ENCODE results near the gene C20orf204.

The C20orf204 gene

GRCh38 chr20:64027981-64028685 is 7.8 kb upstream of the C20orf204 start:
- FAIRE-seq = no peak

GRCh38 chr20:64029293-64030117 is 6.5 kb upstream of the C20orf204 start:
- FAIRE-seq = no peak

- no peak for FAIRE-seq
Measured at GRCh38 chr20:64030371-64031134, 5.4 kb upstream of the C20orf204 start.

- no peak for FAIRE-seq
Measured at GRCh38 chr20:64031822-64032314, 4.1 kb upstream of the C20orf204 start.

GRCh38 chr20:64032706-64033624 is 3.0 kb upstream of the C20orf204 start:
- FAIRE-seq = no peak

GRCh38 chr20:64033981-64034493 is 1.9 kb upstream of the C20orf204 start:
- no peak for FAIRE-seq

GRCh38 chr20:64035066-64035932 is 683 bp upstream of the C20orf204 start:
- FAIRE-seq = no peak

GRCh38 chr20:64036346-64037198 is 590 bp downstream of the C20orf204 start:
- no peak for FAIRE-seq

- FAIRE-seq = no peak
Measured at GRCh38 chr20:64037199-64037497, 1.2 kb downstream of the C20orf204 start.

GRCh38 chr20:64037498-64038213 is 1.7 kb downstream of the C20orf204 start:
- no peak for FAIRE-seq

- FAIRE-seq = no peak
Measured at GRCh38 chr20:64038224-64038564, 2.2 kb downstream of the C20orf204 start.

GRCh38 chr20:64038565-64039292 is 2.7 kb downstream of the C20orf204 start:
- FAIRE-seq = no peak

- no peak for FAIRE-seq
Measured at GRCh38 chr20:64039293-64040160, 3.5 kb downstream of the C20orf204 start.

GRCh38 chr20:64040231-64041039 is 4.5 kb downstream of the C20orf204 start:
- no peak for FAIRE-seq

GRCh38 chr20:64041040-64041780 is 5.2 kb downstream of the C20orf204 start:
- FAIRE-seq = no peak

GRCh38 chr20:64041781-64042053 is 5.7 kb downstream of the C20orf204 start:
- FAIRE-seq = no peak

Measured in islet of Langerhans (tissue), 1 donor.